ENCODE measurements around the gene NBAS.

Gene NBAS

DNA sequence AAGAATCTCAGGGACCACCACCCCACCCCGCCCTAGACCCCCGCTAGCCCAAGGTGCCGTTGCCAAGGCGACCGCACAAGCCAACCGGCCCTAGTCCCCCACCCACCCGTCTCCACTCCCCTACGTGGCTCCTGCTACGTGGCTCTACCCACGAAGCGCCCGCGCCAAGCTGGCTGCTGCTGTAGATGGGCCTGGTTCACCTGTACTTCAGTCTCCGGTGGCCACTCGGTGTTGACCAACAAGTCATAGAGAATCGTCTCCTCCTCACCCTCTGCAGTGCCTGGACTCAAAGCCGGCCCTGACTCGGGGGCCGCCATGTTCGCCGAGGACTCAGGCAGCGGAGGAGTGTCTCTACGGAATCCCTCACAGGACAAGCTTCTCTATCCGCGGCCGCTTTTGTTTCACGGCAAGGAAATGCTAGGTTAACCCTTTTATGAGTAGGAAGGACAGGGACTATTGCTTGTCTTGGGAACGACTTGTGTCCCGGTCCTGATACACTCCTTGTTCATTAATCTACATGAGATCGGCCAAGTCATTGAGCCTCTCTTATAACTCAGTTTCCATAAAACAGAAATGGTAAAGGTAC lies at the start of gene NBAS:
Gene NBAS (minus strand): TSS at position 347 of the 586 bp plus-strand sequence. CDS start 30 bp downstream, at position 317.
- DNase-seq = peak; percentile 75

DNA sequence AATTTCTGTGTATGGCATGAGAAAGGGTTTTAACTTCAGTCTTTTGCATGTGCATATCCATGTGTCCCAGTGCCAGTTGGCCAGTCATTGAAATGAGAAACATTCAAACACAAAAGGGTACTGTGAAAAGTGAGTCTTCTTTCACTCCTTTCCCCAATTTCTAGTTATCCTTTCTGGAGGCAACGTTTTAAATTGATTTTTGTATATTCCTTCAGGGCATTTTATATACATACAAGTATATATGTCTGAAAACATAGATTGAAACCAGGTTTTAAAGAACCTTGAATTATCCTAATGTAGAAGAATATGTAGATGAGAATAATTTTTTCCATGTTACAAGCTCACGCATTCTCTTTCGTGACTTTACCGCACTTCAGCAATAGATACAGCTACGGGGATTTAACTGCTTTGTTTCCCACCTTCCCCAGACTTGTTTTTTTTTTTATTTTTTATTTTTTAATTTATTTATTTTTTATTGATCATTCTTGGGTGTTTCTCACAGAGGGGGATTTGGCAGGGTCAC lies 49.4 kb upstream of the NBAS start:
- no peak for DNase-seq

GRCh38 chr2:15609341-15610042 lies 48.4 kb upstream of the NBAS start:
- no peak for DNase-seq

DNA sequence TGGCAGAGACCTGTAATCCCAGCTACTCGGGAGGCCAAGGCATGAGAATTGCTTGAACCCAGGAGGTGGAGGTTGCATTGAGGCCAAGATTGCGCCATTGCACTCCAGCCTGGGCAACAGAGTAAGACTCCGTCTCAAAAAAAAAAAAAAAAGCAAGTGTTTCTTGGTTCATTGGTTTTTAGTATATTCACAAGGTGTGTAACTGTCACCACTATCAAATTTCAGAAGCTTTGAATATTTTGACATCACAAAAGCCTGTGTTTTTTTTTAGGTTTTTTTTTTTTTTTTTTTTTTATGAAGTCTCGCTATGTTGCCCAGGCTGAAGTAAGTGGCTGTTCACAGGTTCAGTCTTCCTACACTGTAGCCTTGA lies 47.2 kb upstream of the NBAS start:
- no peak for DNase-seq

GRCh38 chr2:15607709-15608391 lies 46.7 kb upstream of the NBAS start:
- no peak for DNase-seq

- DNase-seq = no peak
Observed at GRCh38 chr2:15606481-15607441, 45.6 kb upstream of the NBAS start.

GRCh38 chr2:15605721-15606120 lies 44.6 kb upstream of the NBAS start:
- no peak for DNase-seq

GRCh38 chr2:15603948-15604347 lies 42.8 kb upstream of the NBAS start:
- DNase-seq = no peak

DNA sequence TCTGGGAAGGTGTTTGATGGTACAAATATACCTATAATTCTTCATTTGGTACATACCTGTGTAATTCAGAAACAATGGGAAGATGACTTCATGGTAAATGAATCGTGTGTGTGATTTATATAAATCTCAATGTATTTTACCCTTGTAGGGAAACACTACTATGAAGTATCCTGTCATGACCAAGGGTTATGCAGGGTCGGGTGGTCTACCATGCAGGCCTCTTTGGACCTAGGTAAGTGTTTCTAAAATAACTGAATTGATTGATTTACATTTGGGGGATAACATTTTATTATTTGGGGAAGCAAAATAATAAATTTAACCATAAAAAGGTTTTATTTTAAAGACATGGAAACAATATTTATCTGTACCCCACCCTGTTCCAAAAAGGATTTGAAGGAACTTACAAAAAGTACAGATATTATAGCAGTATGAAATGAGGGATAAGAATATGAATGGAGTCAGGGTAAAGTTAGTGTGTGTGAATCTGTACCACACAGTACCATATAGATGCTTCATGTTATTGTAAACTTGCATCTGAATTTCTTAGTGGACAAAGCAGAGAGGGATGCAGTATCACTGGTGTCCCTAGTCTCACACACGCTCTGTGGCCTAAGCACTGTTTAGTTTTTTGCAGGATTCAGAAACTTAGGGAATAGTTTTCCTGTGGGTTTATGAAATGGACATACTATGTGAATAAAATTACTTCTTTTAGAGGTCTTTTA lies 42.1 kb upstream of the NBAS start:
- DNase-seq = no peak

- no peak for DNase-seq
Observed at GRCh38 chr2:15602393-15602792, 41.3 kb upstream of the NBAS start.

- no peak for DNase-seq
Observed at GRCh38 chr2:15601681-15602080, 40.5 kb upstream of the NBAS start.

GRCh38 chr2:15599994-15600393 lies 38.9 kb upstream of the NBAS start:
- DNase-seq = no peak

GRCh38 chr2:15596968-15597367 lies 35.8 kb upstream of the NBAS start:
- DNase-seq = no peak

GRCh38 chr2:15596350-15596749 lies 35.2 kb upstream of the NBAS start:
- DNase-seq = no peak

DNA sequence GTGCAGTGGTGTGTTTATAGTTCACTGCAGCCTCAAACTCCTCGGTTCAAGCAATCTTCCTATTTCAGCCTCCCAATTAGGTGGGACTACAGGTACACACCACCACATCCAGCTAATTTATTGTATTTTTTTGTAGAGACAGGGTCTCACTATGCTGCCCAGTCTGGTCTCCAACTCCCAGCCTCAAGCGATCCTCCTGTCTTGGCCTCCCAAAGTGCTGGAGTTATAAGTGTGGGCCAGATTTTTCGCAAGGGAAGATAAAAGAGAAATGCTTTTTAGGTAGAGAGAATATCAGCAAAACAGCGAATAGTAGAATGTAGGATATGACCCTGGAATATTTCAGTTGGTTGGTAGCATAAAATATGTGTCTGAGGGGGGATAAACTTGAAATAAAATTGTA lies 34.8 kb upstream of the NBAS start:
- no peak for DNase-seq

DNA sequence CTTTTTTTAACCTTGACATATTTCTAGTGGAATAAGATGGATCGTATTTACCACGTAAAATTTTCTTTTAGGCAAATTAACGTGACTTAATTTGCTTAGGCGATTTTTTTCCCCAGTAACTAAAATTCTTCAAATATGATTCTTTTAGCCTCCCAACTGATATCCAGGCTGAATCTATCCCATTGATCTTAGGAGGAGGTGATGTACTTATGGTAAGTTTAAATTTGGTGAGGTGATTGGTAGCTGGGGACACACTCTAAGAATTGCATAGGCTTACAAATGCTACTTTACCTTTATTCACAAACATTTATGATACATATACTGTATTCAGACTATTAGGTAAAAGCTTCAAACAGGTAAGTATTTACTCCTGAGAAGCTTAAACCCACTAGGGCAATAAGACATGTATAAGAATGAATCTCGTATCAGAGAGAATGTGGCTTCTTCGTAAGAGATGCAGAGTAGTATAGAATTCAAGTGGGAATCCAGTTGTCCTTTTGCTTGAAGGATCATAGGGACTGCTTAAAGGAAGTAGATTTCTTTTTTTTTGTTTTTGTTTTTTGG lies 34.3 kb upstream of the NBAS start:
- no peak for DNase-seq

- DNase-seq = no peak
Observed at GRCh38 chr2:15594291-15595256, 33.4 kb upstream of the NBAS start.

- DNase-seq = no peak
Observed at GRCh38 chr2:15593327-15593705, 32.2 kb upstream of the NBAS start.

DNA sequence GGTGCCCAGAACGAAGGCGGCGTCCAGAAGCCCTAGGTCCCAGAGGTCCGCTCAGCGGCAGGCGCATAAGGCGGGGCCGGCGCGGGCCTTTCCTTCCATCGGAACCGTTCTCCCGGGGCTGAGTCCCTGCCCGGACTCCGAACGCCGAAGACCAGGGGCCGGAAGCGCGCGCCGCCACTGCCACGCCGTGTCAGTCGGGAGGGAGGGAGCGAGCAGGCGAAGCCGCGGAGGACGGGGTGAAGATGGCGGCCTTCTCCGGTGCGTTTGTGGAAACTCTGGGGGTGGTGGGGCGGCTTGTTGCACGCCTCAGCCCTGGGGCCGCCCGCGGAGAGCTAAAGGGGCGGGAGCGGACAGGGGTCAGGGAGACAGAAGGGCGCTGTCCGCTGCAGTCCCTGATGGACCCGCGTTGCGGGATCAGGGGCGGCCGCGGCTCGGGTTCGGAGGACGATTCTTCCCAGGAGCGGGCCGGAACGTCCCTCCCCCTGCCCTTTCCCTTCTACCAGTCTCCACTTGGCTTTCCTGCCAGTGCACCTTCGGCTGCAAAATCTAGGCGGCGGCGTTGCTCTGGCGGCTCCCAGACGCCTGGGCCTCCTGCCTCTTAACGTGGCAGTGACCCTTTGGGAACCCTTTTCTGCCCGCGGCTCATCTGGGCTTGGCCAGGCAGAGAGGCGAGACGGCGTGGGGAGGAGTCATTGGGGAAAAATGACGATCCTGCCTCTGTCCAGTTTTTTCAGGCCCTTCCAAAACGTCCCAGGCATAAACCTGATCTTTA lies 30.7 kb upstream of the NBAS start, which contains the start of gene DDX1:
Gene DDX1 (plus strand): TSS at position 177 of the 772 bp plus-strand sequence. CDS start 66 bp downstream, at position 243.
- peak; percentile 79 for DNase-seq

DNA sequence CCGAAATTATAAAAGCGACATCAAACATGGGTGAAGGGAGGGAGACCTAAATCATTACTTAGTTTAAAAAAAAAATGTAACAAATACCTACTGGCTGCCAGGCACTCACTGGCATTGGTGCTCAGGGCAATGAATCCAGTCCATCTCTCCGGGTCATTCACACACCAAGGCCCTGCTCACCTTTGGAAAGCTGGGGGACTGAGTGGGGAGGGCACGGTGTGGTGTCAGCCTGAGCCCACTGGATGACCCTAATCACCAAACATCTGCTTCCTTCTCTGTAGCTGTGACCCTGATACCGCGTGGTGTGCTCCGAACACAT lies 30.2 kb upstream of the NBAS start:
- DNase-seq = no peak

All from activated gamma-delta T cell treated with Interleukin-2 at 50 U/mL for 16 hours (primary cell).